Tibial nerve (tissue), 4 donors: ENCODE data around the gene FGF10.

ENCODE experiments used
- CTCF ChIP-seq, 5 experiments: fragments of 200-600 bp in 3 of 5; fragments of 450-650 bp in 2 of 5; sonication (generic) in 3 of 5; IDR thresholded peaks; one replicate each; pipeline ENCODE4 v1.5.1; 2016 to 2019; ENCODE audit warnings: antibody characterized with exemption in 5 of 5, mild to moderate bottlenecking in 3 of 5, moderate library complexity in 2 of 5
- EP300 ChIP-seq, 2 donors: sonication (generic); formaldehyde crosslinking; IDR thresholded peaks; one replicate each; pipeline ENCODE4 v1.6.1; 2017; ENCODE audit warnings: antibody characterized with exemption in 2 of 2, mild to moderate bottlenecking in 1 of 2
- POLR2A ChIP-seq, 2 donors: fragments of 450-650 bp; IDR thresholded peaks; one replicate each; pipeline ENCODE4 v1.6.1; 2017; ENCODE audit warnings: antibody characterized with exemption in 2 of 2, mild to moderate bottlenecking in 2 of 2, moderate library complexity in 2 of 2

- TF ChIP-seq CTCF (IDR thresholded peaks at IDR 0.05), result no peak
- no peak for TF ChIP-seq POLR2A (IDR thresholded peaks at IDR 0.05)
- TF ChIP-seq EP300 (IDR thresholded peaks at IDR 0.05), result no peak
These were observed 715 bp downstream of the FGF10 start for GRCh38 chr5:44388321-44389089.
